ENCODE results near the gene DEFB128. TPM values are rescaled to one million over a fixed set of nuclear protein-coding genes. Genes with fewer than 3 reads are reported as not detected.

Gene DEFB128
- total and polyA plus RNA-seq, 2 experiments from 2014 or later: not detected

- Mint-ChIP-seq H3K4me1 (peaks cover 8% of the 10 kb centered on the region), H3K9me3 (peaks cover 22% of the 10 kb centered on the region), H3K4me3 (no peak overlapping the region), H3K36me3 (ENCODE audit: low read depth) (no peaks in the 10 kb centered on the region), H3K27ac (no peak overlapping the region), H3K27me3 (ENCODE audit: insufficient read depth, low read depth, poor library complexity) (peaks cover 2% of the 10 kb centered on the region)
- DNase-seq (ENCODE audit: low spot score) (no peak), ATAC-seq (no peak)
- no peaks in the 10 kb centered on the region for H3K79me2 ChIP-seq (replicated peaks; ENCODE audit: insufficient read depth)
- no peak overlapping the region for H3K4me2 ChIP-seq
- H3K4me3 ChIP-seq: no peak overlapping the region
- H3K36me3 ChIP-seq (ENCODE audit: insufficient read depth): no peaks in the 10 kb centered on the region
- no peaks in the 10 kb centered on the region for H3F3A ChIP-seq (replicated peaks; ENCODE audit: low read depth)
- H3K27ac ChIP-seq (ENCODE audit: low read depth): no peak overlapping the region
- peaks cover 8% of the 10 kb centered on the region for H3K4me1 ChIP-seq (ENCODE audit: insufficient read depth)
- no peaks in the 10 kb centered on the region for H4K20me1 ChIP-seq (replicated peaks; ENCODE audit: insufficient read depth)
- peaks cover 7% of the 10 kb centered on the region; the same call in 1 of the 2 replicates for H3K9me2 ChIP-seq (ENCODE audit: insufficient read depth)
- TF ChIP-seq JUNB (IDR thresholded peaks at IDR 0.05; ENCODE audit: unreplicated experiment) (no peak), EZH2phosphoT487 (IDR thresholded peaks at IDR 0.05; ENCODE audit: unreplicated experiment) (no peak), CREB1 (CRISPR knock-in tag; IDR thresholded peaks at IDR 0.05; ENCODE audit: low read depth) (no peak)
- TF ChIP-seq, protein P1, sequence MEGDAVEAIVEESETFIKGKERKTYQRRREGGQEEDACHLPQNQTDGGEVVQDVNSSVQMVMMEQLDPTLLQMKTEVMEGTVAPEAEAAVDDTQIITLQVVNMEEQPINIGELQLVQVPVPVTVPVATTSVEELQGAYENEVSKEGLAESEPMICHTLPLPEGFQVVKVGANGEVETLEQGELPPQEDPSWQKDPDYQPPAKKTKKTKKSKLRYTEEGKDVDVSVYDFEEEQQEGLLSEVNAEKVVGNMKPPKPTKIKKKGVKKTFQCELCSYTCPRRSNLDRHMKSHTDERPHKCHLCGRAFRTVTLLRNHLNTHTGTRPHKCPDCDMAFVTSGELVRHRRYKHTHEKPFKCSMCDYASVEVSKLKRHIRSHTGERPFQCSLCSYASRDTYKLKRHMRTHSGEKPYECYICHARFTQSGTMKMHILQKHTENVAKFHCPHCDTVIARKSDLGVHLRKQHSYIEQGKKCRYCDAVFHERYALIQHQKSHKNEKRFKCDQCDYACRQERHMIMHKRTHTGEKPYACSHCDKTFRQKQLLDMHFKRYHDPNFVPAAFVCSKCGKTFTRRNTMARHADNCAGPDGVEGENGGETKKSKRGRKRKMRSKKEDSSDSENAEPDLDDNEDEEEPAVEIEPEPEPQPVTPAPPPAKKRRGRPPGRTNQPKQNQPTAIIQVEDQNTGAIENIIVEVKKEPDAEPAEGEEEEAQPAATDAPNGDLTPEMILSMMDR (conservative IDR thresholded peaks at IDR 0.05; ENCODE audit: low read depth in 2 of 2): no peak
- H3K27me3 ChIP-seq (ENCODE audit: insufficient read depth): peaks cover 2% of the 10 kb centered on the region; the same call in 1 of the 2 replicates
- H2AFZ ChIP-seq: no peak overlapping the region
These were observed 1.8 kb downstream of the DEFB128 start for GRCh38 chr20:187733-188132.

GRCh38 chr20:184288-184687 is 5.2 kb downstream of the DEFB128 start:
- peaks cover 3% of the 10 kb centered on the region; the same call in 2 of the 3 replicates for H3K9me3 Mint-ChIP-seq
- H3K27ac Mint-ChIP-seq: no peak overlapping the region
- TF ChIP-seq, protein P1 (conservative IDR thresholded peaks at IDR 0.05; ENCODE audit: low read depth in 2 of 2): no peak
- TF ChIP-seq NANOG (IDR thresholded peaks at IDR 0.05; ENCODE audit: borderline replicate concordance): no peak
- TF ChIP-seq POLR2AphosphoS5 (IDR thresholded peaks at IDR 0.05; ENCODE audit: low read depth): no peak
- TF ChIP-seq REST (IDR thresholded peaks at IDR 0.05; ENCODE audit: unreplicated experiment): no peak
- no peak for TF ChIP-seq ZNF114 (CRISPR knock-in tag; IDR thresholded peaks at IDR 0.05)

More at GRCh38 chr20:184288-184687, 5.2 kb downstream of the DEFB128 start:
- Histone ChIP-seq H3F3A (replicated peaks; ENCODE audit: low read depth) (no peaks in the 10 kb centered on the region), H3K4me2 (no peak overlapping the region), H3K27ac (ENCODE audit: low read depth) (no peak overlapping the region), H3K36me3 (ENCODE audit: insufficient read depth) (no peaks in the 10 kb centered on the region), H3K4me3 (no peak overlapping the region), H2AFZ (no peak overlapping the region), H4K20me1 (replicated peaks; ENCODE audit: insufficient read depth) (no peaks in the 10 kb centered on the region), H3K9me2 (ENCODE audit: insufficient read depth) (peaks cover 4% of the 10 kb centered on the region; the same call in 1 of the 2 replicates), H3K27me3 (ENCODE audit: insufficient read depth) (peaks cover 2% of the 10 kb centered on the region; the same call in 1 of the 2 replicates), H3K79me2 (replicated peaks; ENCODE audit: insufficient read depth) (no peaks in the 10 kb centered on the region), H3K4me1 (ENCODE audit: insufficient read depth) (peaks cover 9% of the 10 kb centered on the region)
- no peak for ATAC-seq
- Mint-ChIP-seq H3K4me1 (peaks cover 9% of the 10 kb centered on the region), H3K36me3 (ENCODE audit: low read depth) (no peaks in the 10 kb centered on the region), H3K4me3 (no peak overlapping the region), H3K27me3 (ENCODE audit: insufficient read depth, low read depth, poor library complexity) (peaks cover 2% of the 10 kb centered on the region)
- DNase-seq (ENCODE audit: low spot score): no peak

Data from GM23338 (cell line).